ENCODE measurements around the gene SOX2.

DNA sequence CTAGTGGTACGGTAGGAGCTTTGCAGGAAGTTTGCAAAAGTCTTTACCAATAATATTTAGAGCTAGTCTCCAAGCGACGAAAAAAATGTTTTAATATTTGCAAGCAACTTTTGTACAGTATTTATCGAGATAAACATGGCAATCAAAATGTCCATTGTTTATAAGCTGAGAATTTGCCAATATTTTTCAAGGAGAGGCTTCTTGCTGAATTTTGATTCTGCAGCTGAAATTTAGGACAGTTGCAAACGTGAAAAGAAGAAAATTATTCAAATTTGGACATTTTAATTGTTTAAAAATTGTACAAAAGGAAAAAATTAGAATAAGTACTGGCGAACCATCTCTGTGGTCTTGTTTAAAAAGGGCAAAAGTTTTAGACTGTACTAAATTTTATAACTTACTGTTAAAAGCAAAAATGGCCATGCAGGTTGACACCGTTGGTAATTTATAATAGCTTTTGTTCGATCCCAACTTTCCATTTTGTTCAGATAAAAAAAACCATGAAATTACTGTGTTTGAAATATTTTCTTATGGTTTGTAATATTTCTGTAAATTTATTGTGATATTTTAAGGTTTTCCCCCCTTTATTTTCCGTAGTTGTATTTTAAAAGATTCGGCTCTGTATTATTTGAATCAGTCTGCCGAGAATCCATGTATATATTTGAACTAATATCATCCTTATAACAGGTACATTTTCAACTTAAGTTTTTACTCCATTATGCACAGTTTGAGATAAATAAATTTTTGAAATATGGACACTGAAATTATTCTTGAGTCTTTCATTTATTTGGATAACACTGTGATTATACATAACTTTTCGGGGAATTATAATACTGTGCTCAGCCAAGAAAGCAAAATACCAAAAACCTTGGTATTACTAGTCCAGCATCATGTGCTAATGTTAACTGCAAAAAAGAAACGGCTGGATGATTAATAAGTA lies 2.2 kb downstream of the SOX2 start:
- TF ChIP-seq, protein P1, sequence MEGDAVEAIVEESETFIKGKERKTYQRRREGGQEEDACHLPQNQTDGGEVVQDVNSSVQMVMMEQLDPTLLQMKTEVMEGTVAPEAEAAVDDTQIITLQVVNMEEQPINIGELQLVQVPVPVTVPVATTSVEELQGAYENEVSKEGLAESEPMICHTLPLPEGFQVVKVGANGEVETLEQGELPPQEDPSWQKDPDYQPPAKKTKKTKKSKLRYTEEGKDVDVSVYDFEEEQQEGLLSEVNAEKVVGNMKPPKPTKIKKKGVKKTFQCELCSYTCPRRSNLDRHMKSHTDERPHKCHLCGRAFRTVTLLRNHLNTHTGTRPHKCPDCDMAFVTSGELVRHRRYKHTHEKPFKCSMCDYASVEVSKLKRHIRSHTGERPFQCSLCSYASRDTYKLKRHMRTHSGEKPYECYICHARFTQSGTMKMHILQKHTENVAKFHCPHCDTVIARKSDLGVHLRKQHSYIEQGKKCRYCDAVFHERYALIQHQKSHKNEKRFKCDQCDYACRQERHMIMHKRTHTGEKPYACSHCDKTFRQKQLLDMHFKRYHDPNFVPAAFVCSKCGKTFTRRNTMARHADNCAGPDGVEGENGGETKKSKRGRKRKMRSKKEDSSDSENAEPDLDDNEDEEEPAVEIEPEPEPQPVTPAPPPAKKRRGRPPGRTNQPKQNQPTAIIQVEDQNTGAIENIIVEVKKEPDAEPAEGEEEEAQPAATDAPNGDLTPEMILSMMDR (IDR thresholded peaks at IDR 0.05), result no peak
- TF ChIP-seq POLR2AphosphoS5 (IDR thresholded peaks at IDR 0.05; ENCODE audit: low read depth, low read length), result no peak
